Astrocyte (in vitro differentiated cells and primary cell): ENCODE data around the gene HDAC2. TPM values are rescaled to one million over a fixed set of nuclear protein-coding genes. Genes with fewer than 3 reads are reported as not detected.
A peak's percentile ranks its signal among the peaks of the same experiment; 100 is the strongest.

Source experiments
- DNase-seq: peaks from one replicate; pipeline ENCODE4 v3.0.0-alpha.2; 2010; ENCODE audit warnings: low read depth
- FAIRE-seq: peaks from 2 replicates; lab custom pipeline; 2011; peaks lifted over from hg19 to GRCh38; lab: Jason Lieb, UNC
- H2AFZ ChIP-seq: 2 replicates; pipeline ENCODE4 v1.6.0; 2012; ENCODE audit warnings: low read depth, low read length, inconsistent platforms
- H3K27ac ChIP-seq: 2 replicates; pipeline ENCODE4 v1.5.1; 2011; ENCODE audit warnings: low read depth, low read length, inconsistent platforms
- H3K27me3 ChIP-seq: 2 replicates; pipeline ENCODE4 v1.6.0; 2011; ENCODE audit warnings: low read length, inconsistent platforms; ENCODE audit not compliant: insufficient read depth
- H3K36me3 ChIP-seq: 2 replicates; pipeline ENCODE4 v1.5.1; 2011; ENCODE audit warnings: low read length, inconsistent platforms; ENCODE audit not compliant: insufficient read depth
- H3K4me1 ChIP-seq: 2 replicates; pipeline ENCODE4 v1.5.1; 2011; ENCODE audit warnings: low read length, inconsistent platforms; ENCODE audit not compliant: insufficient read depth
- H3K4me2 ChIP-seq: 2 replicates; pipeline ENCODE4 v1.6.0; 2012; ENCODE audit warnings: low read length, inconsistent platforms
- H3K4me3 ChIP-seq: 2 replicates; pipeline ENCODE4 v1.5.1; 2011; ENCODE audit warnings: low read depth, mild to moderate bottlenecking, low read length, inconsistent platforms; ENCODE audit not compliant: insufficient read depth
- H3K79me2 ChIP-seq: 2 replicates; pipeline ENCODE4 v1.6.0; 2012; ENCODE audit warnings: mild to moderate bottlenecking, low read length, inconsistent platforms; ENCODE audit not compliant: insufficient read depth
- H3K9ac ChIP-seq: 2 replicates; pipeline ENCODE4 v1.6.0; 2012; ENCODE audit warnings: mild to moderate bottlenecking, low read length, inconsistent platforms
- H3K9me3 ChIP-seq: 2 replicates; pipeline ENCODE4 v1.5.1; 2012; ENCODE audit warnings: low read depth, mild to moderate bottlenecking, low read length, inconsistent platforms; ENCODE audit not compliant: insufficient read depth
- H4K20me1 ChIP-seq: 2 replicates; pipeline ENCODE4 v1.6.0; 2012; ENCODE audit warnings: low read length, inconsistent platforms; ENCODE audit not compliant: insufficient read depth
- H3K27ac Mint-ChIP-seq: one replicate; pipeline ENCODE4 v1.8.0; 2021; ENCODE audit warnings: mild to moderate bottlenecking, mixed read lengths; ENCODE audit not compliant: unreplicated experiment
- H3K27me3 Mint-ChIP-seq: one replicate; pipeline ENCODE4 v1.8.0; 2021; ENCODE audit warnings: low read depth, mixed read lengths; ENCODE audit not compliant: unreplicated experiment
- H3K36me3 Mint-ChIP-seq: one replicate; pipeline ENCODE4 v1.8.0; 2021; ENCODE audit warnings: low read depth, mixed read lengths; ENCODE audit not compliant: unreplicated experiment
- H3K4me1 Mint-ChIP-seq: one replicate; pipeline ENCODE4 v1.8.0; 2021; ENCODE audit warnings: low read depth, mixed read lengths; ENCODE audit not compliant: unreplicated experiment
- H3K4me3 Mint-ChIP-seq: one replicate; pipeline ENCODE4 v1.8.0; 2021; ENCODE audit warnings: mild to moderate bottlenecking, moderate library complexity, mixed read lengths; ENCODE audit not compliant: unreplicated experiment
- H3K9me3 Mint-ChIP-seq: one replicate; pipeline ENCODE4 v1.8.0; 2021; ENCODE audit warnings: mild to moderate bottlenecking, mixed read lengths; ENCODE audit not compliant: unreplicated experiment
- CTCF ChIP-seq: IDR thresholded peaks from 2 replicates; pipeline ENCODE4 v1.5.1; 2011; ENCODE audit warnings: low read depth, mild to moderate bottlenecking, inconsistent platforms, low read length, moderate library complexity; ENCODE audit not compliant: insufficient read depth
- EZH2 ChIP-seq: IDR thresholded peaks from 2 replicates; pipeline ENCODE4 v1.6.1; 2012; ENCODE audit warnings: mild to moderate bottlenecking, low read length, inconsistent platforms; ENCODE audit not compliant: insufficient read depth
- total RNA-seq: library from RNA; stranded (reverse); gene quantifications from 2 replicates; pipeline ENCODE4 v1.2.1, GENCODE V29; 2021

HDAC2 gene
- total RNA-seq, 1 donor from 2014 or later, result 179 TPM

GRCh38 chr6:113908801-113909200 lies 62.1 kb downstream of the HDAC2 start:
- Histone ChIP-seq H3K27ac (no peak overlapping the region), H3K4me3 (no peak overlapping the region), H3K9ac (peak overlapping the region; percentile 44), H3K4me1 (peaks cover 9% of the 10 kb centered on the region), H2AFZ (no peak overlapping the region), H3K36me3 (no peaks in the 10 kb centered on the region), H3K79me2 (no peaks in the 10 kb centered on the region), H3K9me3 (no peaks in the 10 kb centered on the region), H3K4me2 (peak overlapping the region; percentile 47), H3K27me3 (no peaks in the 10 kb centered on the region), H4K20me1 (no peaks in the 10 kb centered on the region)
- no peak for FAIRE-seq
- Mint-ChIP-seq H3K9me3 (peaks cover 3% of the 10 kb centered on the region), H3K36me3 (no peaks in the 10 kb centered on the region), H3K4me3 (no peak overlapping the region), H3K4me1 (peaks cover 12% of the 10 kb centered on the region), H3K27ac (peak overlapping the region; percentile 64), H3K27me3 (no peaks in the 10 kb centered on the region)
- peak; percentile 55 for DNase-seq
- no peak for TF ChIP-seq CTCF
- TF ChIP-seq EZH2, result no peak

GRCh38 chr6:113907102-113907815 lies 63.7 kb downstream of the HDAC2 start:
- H3K9ac ChIP-seq, result no peak overlapping the region
- TF ChIP-seq CTCF (no peak), EZH2 (no peak)
- H2AFZ ChIP-seq, result no peak overlapping the region
- Mint-ChIP-seq H3K9me3 (no peaks in the 10 kb centered on the region), H3K27ac (no peak overlapping the region), H3K27me3 (no peaks in the 10 kb centered on the region), H3K4me3 (no peak overlapping the region), H3K36me3 (no peaks in the 10 kb centered on the region), H3K4me1 (peaks cover 12% of the 10 kb centered on the region)
- H3K4me1 ChIP-seq, result peaks cover 11% of the 10 kb centered on the region
- H3K27ac ChIP-seq, result no peak overlapping the region
- no peaks in the 10 kb centered on the region for H3K27me3 ChIP-seq
- H3K79me2 ChIP-seq, result no peaks in the 10 kb centered on the region
- H3K9me3 ChIP-seq, result no peaks in the 10 kb centered on the region
- no peak overlapping the region for H3K4me3 ChIP-seq
- H4K20me1 ChIP-seq, result no peaks in the 10 kb centered on the region
- FAIRE-seq (no peak), DNase-seq (no peak)
- H3K4me2 ChIP-seq, result no peak overlapping the region
- H3K36me3 ChIP-seq, result no peaks in the 10 kb centered on the region
